SU-DHL-6 (cell line): Measurements from ENCODE around the gene CHTOP.

ENCODE experiments used
- EZH2phosphoT487 ChIP-seq: fragments of 200-600 bp; sonication (generic), shearing (Covaris generic); conservative IDR thresholded peaks from 2 replicates; pipeline ENCODE4 v1.6.1; 2018; ENCODE audit warnings: mild to moderate bottlenecking, antibody characterized with exemption, low read length, moderate library complexity, mixed read lengths
- TF ChIP-seq, protein P1 (sequence below): fragments of 200-600 bp; sonication (generic); IDR thresholded peaks from one replicate; pipeline ENCODE4 v1.5.1; 2017; ENCODE audit warnings: antibody characterized with exemption, mild to moderate bottlenecking, low read length, moderate library complexity; ENCODE audit not compliant: insufficient read depth, poor library complexity, severe bottlenecking

DNA sequence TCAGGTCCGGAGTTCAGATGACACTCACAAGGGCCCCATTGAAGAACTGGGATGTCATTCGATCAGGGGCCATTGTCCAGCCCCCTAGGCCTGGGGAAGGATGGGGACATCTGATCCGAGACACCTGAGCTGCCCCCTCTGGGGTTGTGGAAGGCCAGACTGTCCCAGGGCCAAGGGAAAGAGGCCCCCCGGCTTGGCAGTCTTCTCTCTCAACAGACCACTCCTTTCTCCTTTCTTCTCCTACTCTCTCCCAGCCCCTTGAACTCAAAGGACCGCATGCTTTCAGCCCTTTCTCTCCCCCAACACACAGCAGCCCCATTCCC lies 4.6 kb upstream of the CHTOP start:
- TF ChIP-seq, protein P1, sequence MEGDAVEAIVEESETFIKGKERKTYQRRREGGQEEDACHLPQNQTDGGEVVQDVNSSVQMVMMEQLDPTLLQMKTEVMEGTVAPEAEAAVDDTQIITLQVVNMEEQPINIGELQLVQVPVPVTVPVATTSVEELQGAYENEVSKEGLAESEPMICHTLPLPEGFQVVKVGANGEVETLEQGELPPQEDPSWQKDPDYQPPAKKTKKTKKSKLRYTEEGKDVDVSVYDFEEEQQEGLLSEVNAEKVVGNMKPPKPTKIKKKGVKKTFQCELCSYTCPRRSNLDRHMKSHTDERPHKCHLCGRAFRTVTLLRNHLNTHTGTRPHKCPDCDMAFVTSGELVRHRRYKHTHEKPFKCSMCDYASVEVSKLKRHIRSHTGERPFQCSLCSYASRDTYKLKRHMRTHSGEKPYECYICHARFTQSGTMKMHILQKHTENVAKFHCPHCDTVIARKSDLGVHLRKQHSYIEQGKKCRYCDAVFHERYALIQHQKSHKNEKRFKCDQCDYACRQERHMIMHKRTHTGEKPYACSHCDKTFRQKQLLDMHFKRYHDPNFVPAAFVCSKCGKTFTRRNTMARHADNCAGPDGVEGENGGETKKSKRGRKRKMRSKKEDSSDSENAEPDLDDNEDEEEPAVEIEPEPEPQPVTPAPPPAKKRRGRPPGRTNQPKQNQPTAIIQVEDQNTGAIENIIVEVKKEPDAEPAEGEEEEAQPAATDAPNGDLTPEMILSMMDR = no peak
- TF ChIP-seq EZH2phosphoT487 = no peak
